Ovary (tissue), 9 donors: ENCODE data around the gene ANLN. TPM values are rescaled to one million over a fixed set of nuclear protein-coding genes. Genes with fewer than 3 reads are reported as not detected.

Experiments
- DNase-seq, 5 donors: peaks; one replicate each; pipeline ENCODE4 v3.0.0-alpha.2; 2019 to 2020
- H3K27ac ChIP-seq, 2 donors: fragments of 200-600 bp; one replicate each; pipeline versions ENCODE4 v1.5.1 to v1.8.0; 2019 to 2022
- H3K27me3 ChIP-seq: fragments of 200-600 bp; one replicate; pipeline ENCODE4 v1.8.0; 2022
- H3K36me3 ChIP-seq: fragments of 200-600 bp; sonication (generic); one replicate; pipeline ENCODE4 v1.5.1; 2019
- H3K4me1 ChIP-seq: one replicate; pipeline ENCODE4 v1.8.1; 2013; ENCODE audit warnings: mild to moderate bottlenecking, moderate library complexity; ENCODE audit not compliant: insufficient read depth
- H3K4me3 ChIP-seq: fragments of 200-600 bp; sonication (generic); one replicate; pipeline ENCODE4 v1.5.1; 2017
- H3K9me3 ChIP-seq, 2 donors: fragments of 200-600 bp in 1 of 2; sonication (generic) in 1 of 2; one replicate each; pipeline versions ENCODE4 v1.5.1 to v1.8.1; 2013 to 2019; ENCODE audit warnings: mild to moderate bottlenecking in 1 of 2, moderate library complexity in 1 of 2
- CTCF ChIP-seq, 3 donors: fragments of 450-650 bp in 2 of 3; fragments of 200-600 bp in 1 of 3; IDR thresholded peaks; one replicate each; pipeline versions ENCODE4 v1.5.1 to v1.8.0; 2016 to 2022; ENCODE audit warnings: antibody characterized with exemption in 3 of 3, mild to moderate bottlenecking in 1 of 3
- EP300 ChIP-seq: sonication (generic); formaldehyde crosslinking; IDR thresholded peaks from one replicate; pipeline ENCODE4 v1.6.1; 2017; ENCODE audit warnings: antibody characterized with exemption
- POLR2A ChIP-seq: fragments of 450-650 bp; IDR thresholded peaks from one replicate; pipeline ENCODE4 v1.6.1; 2017; ENCODE audit warnings: antibody characterized with exemption, mild to moderate bottlenecking, moderate library complexity
- WGBS, 3 donors: extraction: QIAGEN DNeasy Blood & Tissue Kit in 1 of 3; methylation state at CpG; one replicate each; pipeline versions ENCODE4 v1.1.5 to v1.1.7; 2013 to 2017; 5-methylcytosine and 5-hydroxymethylcytosine counted together
- intact Hi-C, 4 donors: fragments of 100-400 bp; cut with DNase I; formaldehyde crosslinking; loops; one replicate each; pipeline versions ENCODE4 v1.11.0 to v1.15.1; 2022 to 2023
- polyA plus RNA-seq, 2 donors: library from polyadenylated mRNA; stranded (reverse); fragments of 200-250 nt in 1 of 2; fragments of 350-450 nt in 1 of 2; fragmentation: Illumina TruSeq in 1 of 2; extraction: RNeasy Lipid Tissue Mini Kit (QIAGEN cat#74804) in 1 of 2; gene quantifications; one replicate each; pipeline ENCODE4 v1.2.3, GENCODE V29; 2013 to 2014
- total RNA-seq, 7 donors: library from RNA; depleted of rRNA in 2 of 7; stranded (reverse); fragments of >200 nt in 2 of 7; fragmentation: NEBNext Ultra II Directional in 3 of 7; extraction: Animal tissue kit (Norgen Biotek cat#: 25700) in 3 of 7; gene quantifications; one replicate each; pipeline versions ENCODE4 v1.1.0 to v1.2.4, GENCODE V29; 2016 to 2023
- donor health status: DM: no; HTN: no; CAD: no; lungs with moderate emphysema.
- donor health status: DM: no; HTN: no; CAD: no.
- donor health status: Bipolar disorder and iron deficiency.
- donor health status: DM: yes; HTN: yes; CAD: no.
- donor health status: DM: no; HTN: no; CAD: no.
- donor health status: DM: yes; HTN: yes; CAD: no.

The ANLN gene
- total and polyA plus RNA-seq, 9 donors = 0.50 to 6.0 (median 2.6) TPM

GRCh38 chr7:36407636-36408550 lies 18.2 kb downstream of the ANLN start:
- intact Hi-C loops = no loop called here
- H3K4me3 ChIP-seq = no peak overlapping the region
- TF ChIP-seq POLR2A (no peak), EP300 (no peak), CTCF (IDR thresholded peaks at IDR 0.05) (no peak)
- H3K36me3 ChIP-seq = no peaks in the 10 kb centered on the region
- H3K27me3 ChIP-seq = no peaks in the 10 kb centered on the region
- H3K4me1 ChIP-seq = no peaks in the 10 kb centered on the region
- no peak overlapping the region for H3K27ac ChIP-seq
- no peak for DNase-seq
- WGBS, 3 donors = 93 to 95% (median 93%) methylated on average over 8 of the region's 8 CpGs
- no peaks in the 10 kb centered on the region for H3K9me3 ChIP-seq

DNA sequence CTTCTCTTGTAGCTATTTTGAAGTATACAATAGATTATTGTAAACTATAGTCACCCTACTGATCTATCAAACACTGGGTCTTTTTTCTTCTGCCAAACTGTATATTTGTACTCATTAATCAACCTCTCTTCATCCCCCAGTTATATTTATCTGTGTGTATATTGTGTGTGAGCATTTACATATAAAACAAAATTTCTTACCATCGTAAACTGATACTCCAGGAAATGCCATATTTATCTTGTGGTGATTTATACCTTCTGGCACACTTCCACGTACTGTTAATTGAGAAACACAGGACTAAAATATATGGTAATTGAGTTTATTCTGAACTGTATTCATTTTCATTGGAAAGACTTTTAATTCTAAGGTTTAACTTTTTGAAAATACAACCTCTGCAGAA lies 18.9 kb downstream of the ANLN start:
- H3K4me3 ChIP-seq = no peak overlapping the region
- H3K4me1 ChIP-seq = no peaks in the 10 kb centered on the region
- 48 to 54% (median 52%) methylated on average over 2 of the region's 2 CpGs for WGBS, 3 donors
- intact Hi-C loops = no loop called here
- TF ChIP-seq EP300 = no peak
- no peak for TF ChIP-seq POLR2A
- TF ChIP-seq CTCF (IDR thresholded peaks at IDR 0.05) = no peak
- H3K36me3 ChIP-seq = no peaks in the 10 kb centered on the region
- no peaks in the 10 kb centered on the region for H3K9me3 ChIP-seq
- DNase-seq = no peak
- no peaks in the 10 kb centered on the region for H3K27me3 ChIP-seq
- H3K27ac ChIP-seq = no peak overlapping the region

GRCh38 chr7:36409180-36409579 lies 19.5 kb downstream of the ANLN start:
- no peak for DNase-seq
- Histone ChIP-seq H3K4me3 (no peak overlapping the region), H3K4me1 (no peaks in the 10 kb centered on the region)

DNA sequence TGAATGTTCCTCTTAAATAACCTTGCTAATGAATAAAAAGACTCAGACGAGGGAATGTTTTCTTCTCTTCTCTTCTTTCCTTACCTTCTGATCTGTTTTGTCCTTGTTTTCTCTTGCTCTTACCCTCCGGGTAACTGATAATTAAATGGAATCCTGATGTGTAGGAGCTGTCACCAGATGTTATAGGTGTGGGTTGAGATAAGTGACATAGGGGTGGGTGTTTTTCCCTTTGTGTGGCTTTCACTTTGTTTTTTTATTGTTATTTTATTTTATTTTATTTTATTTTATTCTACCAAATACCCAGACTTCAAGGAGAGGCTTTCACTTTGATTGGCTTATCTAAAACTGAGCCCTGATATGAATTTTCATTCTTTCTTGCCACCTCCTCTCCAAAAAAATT lies 25.5 kb downstream of the ANLN start:
- Histone ChIP-seq H3K4me1 (no peaks in the 10 kb centered on the region), H3K9me3 (no peaks in the 10 kb centered on the region), H3K36me3 (no peaks in the 10 kb centered on the region), H3K27me3 (no peaks in the 10 kb centered on the region), H3K4me3 (no peak overlapping the region), H3K27ac (no peak overlapping the region)
- TF ChIP-seq EP300 (no peak), POLR2A (no peak), CTCF (IDR thresholded peaks at IDR 0.05) (no peak)
- no peak for DNase-seq
- intact Hi-C loops = no loop called here
- WGBS, 3 donors = 64 to 76% (median 67%) methylated on average over 2 of the region's 2 CpGs

More at GRCh38 chr7:36409180-36409579, 19.5 kb downstream of the ANLN start:
- no peaks in the 10 kb centered on the region for H3K9me3 ChIP-seq
- TF ChIP-seq CTCF (IDR thresholded peaks at IDR 0.05) = no peak
- TF ChIP-seq EP300 = no peak
- TF ChIP-seq POLR2A = no peak
- H3K27ac ChIP-seq = no peak overlapping the region
- 88 to 100% (median 92%) methylated on average over 1 of the region's 1 CpG for WGBS, 3 donors
- H3K27me3 ChIP-seq = no peaks in the 10 kb centered on the region
- intact Hi-C loops = no loop called here
- no peaks in the 10 kb centered on the region for H3K36me3 ChIP-seq
